NB4 (cell line): Measurements from ENCODE around the gene OR6A2.

Source experiments
- MYC ChIP-seq: IDR thresholded peaks from 2 replicates; pipeline ENCODE4 v1.6.1; 2011; ENCODE audit warnings: low read depth, low read length
- POLR2A ChIP-seq: IDR thresholded peaks from 2 replicates; pipeline ENCODE4 v1.6.1; 2011; ENCODE audit warnings: mild to moderate bottlenecking; ENCODE audit not compliant: insufficient read length; ENCODE audit errors: extremely low read depth
- TF ChIP-seq, protein P1 (sequence below): IDR thresholded peaks from one replicate; pipeline ENCODE4 v1.5.1; 2012; ENCODE audit warnings: low read depth, low read length
- TF ChIP-seq, protein P2 (sequence below): IDR thresholded peaks from 2 replicates; pipeline ENCODE4 v1.6.1; 2011; ENCODE audit warnings: low read depth, low read length

DNA sequence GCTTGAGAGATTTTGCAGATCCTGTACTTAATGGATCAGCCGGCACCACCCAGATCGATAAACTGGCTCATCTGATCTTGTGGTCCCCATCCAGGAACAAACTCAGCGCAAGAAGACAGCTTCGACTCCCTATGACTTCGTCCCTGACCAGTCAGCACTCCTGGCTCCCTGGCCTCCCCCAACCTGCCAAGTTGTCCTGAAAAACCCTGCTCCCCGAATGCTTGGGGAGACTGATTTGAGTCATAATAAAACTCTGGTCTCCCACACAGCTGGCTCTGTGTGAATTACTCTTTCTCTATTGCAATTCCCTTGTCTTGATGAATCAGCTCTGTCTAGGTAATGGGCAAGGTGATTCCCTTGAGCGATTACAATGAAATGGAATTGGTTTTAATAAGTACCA is 57.2 kb downstream of the OR6A2 start:
- TF ChIP-seq, protein P1, sequence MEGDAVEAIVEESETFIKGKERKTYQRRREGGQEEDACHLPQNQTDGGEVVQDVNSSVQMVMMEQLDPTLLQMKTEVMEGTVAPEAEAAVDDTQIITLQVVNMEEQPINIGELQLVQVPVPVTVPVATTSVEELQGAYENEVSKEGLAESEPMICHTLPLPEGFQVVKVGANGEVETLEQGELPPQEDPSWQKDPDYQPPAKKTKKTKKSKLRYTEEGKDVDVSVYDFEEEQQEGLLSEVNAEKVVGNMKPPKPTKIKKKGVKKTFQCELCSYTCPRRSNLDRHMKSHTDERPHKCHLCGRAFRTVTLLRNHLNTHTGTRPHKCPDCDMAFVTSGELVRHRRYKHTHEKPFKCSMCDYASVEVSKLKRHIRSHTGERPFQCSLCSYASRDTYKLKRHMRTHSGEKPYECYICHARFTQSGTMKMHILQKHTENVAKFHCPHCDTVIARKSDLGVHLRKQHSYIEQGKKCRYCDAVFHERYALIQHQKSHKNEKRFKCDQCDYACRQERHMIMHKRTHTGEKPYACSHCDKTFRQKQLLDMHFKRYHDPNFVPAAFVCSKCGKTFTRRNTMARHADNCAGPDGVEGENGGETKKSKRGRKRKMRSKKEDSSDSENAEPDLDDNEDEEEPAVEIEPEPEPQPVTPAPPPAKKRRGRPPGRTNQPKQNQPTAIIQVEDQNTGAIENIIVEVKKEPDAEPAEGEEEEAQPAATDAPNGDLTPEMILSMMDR, result no peak
- TF ChIP-seq POLR2A (no peak), MYC (no peak)
- TF ChIP-seq, protein P2, sequence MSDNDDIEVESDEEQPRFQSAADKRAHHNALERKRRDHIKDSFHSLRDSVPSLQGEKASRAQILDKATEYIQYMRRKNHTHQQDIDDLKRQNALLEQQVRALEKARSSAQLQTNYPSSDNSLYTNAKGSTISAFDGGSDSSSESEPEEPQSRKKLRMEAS, result no peak
